ENCODE results near the gene IRX6. TPM values are rescaled to one million over a fixed set of nuclear protein-coding genes. Genes with fewer than 3 reads are reported as not detected.

Gene IRX6
- total RNA-seq, 1 donor from 2014 or later: not detected

- Histone ChIP-seq H3K27ac (no peak overlapping the region), H3K36me3 (no peaks in the 10 kb centered on the region), H3F3A (ENCODE audit: low read depth) (no peaks in the 10 kb centered on the region), H3K27me3 (peaks cover 52% of the 10 kb centered on the region), H2AFZ (replicated peaks) (no peak overlapping the region), H3K79me2 (ENCODE audit: low read depth) (no peaks in the 10 kb centered on the region), H3K4me3 (no peak overlapping the region), H3K9me3 (ENCODE audit: low read depth) (no peaks in the 10 kb centered on the region), H3K4me1 (no peaks in the 10 kb centered on the region), H3K9ac (no peak overlapping the region), H3K4me2 (no peak overlapping the region), H4K20me1 (ENCODE audit: low read depth) (no peaks in the 10 kb centered on the region)
- Mint-ChIP-seq H3K4me1 (no peaks in the 10 kb centered on the region), H3K9me3 (no peaks in the 10 kb centered on the region), H3K4me3 (no peak overlapping the region), H3K36me3 (no peaks in the 10 kb centered on the region), H3K27ac (no peak overlapping the region), H3K27me3 (ENCODE audit: insufficient read depth, low read depth) (peaks cover 4% of the 10 kb centered on the region)
- DNase-seq (ENCODE audit: low spot score): no peak
- no peak for TF ChIP-seq CTCF (IDR thresholded peaks at IDR 0.05)
- no peak for TF ChIP-seq EZH2phosphoT487 (IDR thresholded peaks at IDR 0.05)
- no peak for TF ChIP-seq EZH2 (IDR thresholded peaks at IDR 0.05)
Measured at GRCh38 chr16:55341681-55342080, 17.7 kb downstream of the IRX6 start.

GRCh38 chr16:55346475-55346874 lies 22.5 kb downstream of the IRX6 start:
- no peaks in the 10 kb centered on the region for H3K36me3 ChIP-seq
- Mint-ChIP-seq H3K9me3 (no peaks in the 10 kb centered on the region), H3K4me3 (no peak overlapping the region), H3K27me3 (ENCODE audit: insufficient read depth, low read depth) (peaks cover 2% of the 10 kb centered on the region), H3K4me1 (no peaks in the 10 kb centered on the region), H3K36me3 (no peaks in the 10 kb centered on the region), H3K27ac (no peak overlapping the region)
- H3F3A ChIP-seq (ENCODE audit: low read depth): no peaks in the 10 kb centered on the region
- no peaks in the 10 kb centered on the region for H3K9me3 ChIP-seq (ENCODE audit: low read depth)
- no peaks in the 10 kb centered on the region for H4K20me1 ChIP-seq (ENCODE audit: low read depth)
- no peak overlapping the region for H3K4me3 ChIP-seq
- H2AFZ ChIP-seq (replicated peaks): no peak overlapping the region
- no peak overlapping the region for H3K27ac ChIP-seq
- peaks cover 17% of the 10 kb centered on the region for H3K27me3 ChIP-seq
- no peak for TF ChIP-seq EZH2 (IDR thresholded peaks at IDR 0.05)
- TF ChIP-seq EZH2phosphoT487 (IDR thresholded peaks at IDR 0.05): no peak
- H3K9ac ChIP-seq: no peak overlapping the region
- DNase-seq (ENCODE audit: low spot score): no peak
- no peak overlapping the region for H3K4me2 ChIP-seq
- no peaks in the 10 kb centered on the region for H3K79me2 ChIP-seq (ENCODE audit: low read depth)
- H3K4me1 ChIP-seq: no peaks in the 10 kb centered on the region

DNA sequence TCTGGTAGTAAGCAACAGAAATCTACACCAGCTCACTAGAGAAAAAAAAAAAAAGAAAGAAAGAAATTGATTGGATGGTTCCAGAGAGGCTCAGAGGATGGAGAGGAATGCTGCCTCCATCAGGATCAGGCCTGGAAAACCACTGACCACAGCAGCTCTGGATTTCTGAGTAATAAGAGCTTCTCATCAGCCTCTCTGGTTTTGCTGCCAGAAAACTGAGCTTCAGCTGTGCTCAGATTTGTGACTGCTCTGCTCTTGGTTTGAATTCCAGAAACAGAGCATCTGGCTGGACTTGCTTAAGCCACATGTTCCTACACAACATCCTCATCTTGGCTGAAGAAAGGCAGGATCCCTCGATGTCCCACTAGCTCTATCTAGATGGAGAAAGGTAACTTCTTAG lies 25.9 kb downstream of the IRX6 start:
- Mint-ChIP-seq H3K36me3 (no peaks in the 10 kb centered on the region), H3K4me1 (no peaks in the 10 kb centered on the region), H3K4me3 (no peak overlapping the region), H3K27ac (no peak overlapping the region), H3K9me3 (no peaks in the 10 kb centered on the region), H3K27me3 (ENCODE audit: insufficient read depth, low read depth) (no peaks in the 10 kb centered on the region)
- H3K79me2 ChIP-seq (ENCODE audit: low read depth): no peaks in the 10 kb centered on the region
- H2AFZ ChIP-seq (replicated peaks): no peak overlapping the region
- TF ChIP-seq EZH2phosphoT487 (IDR thresholded peaks at IDR 0.05): no peak
- TF ChIP-seq CTCF (IDR thresholded peaks at IDR 0.05): no peak
- no peak for TF ChIP-seq EZH2 (IDR thresholded peaks at IDR 0.05)
- H3K36me3 ChIP-seq: no peaks in the 10 kb centered on the region
- no peaks in the 10 kb centered on the region for H3K9me3 ChIP-seq (ENCODE audit: low read depth)
- no peak overlapping the region for H3K27ac ChIP-seq
- no peaks in the 10 kb centered on the region for H3K27me3 ChIP-seq
- no peaks in the 10 kb centered on the region for H3F3A ChIP-seq (ENCODE audit: low read depth)
- no peaks in the 10 kb centered on the region for H4K20me1 ChIP-seq (ENCODE audit: low read depth)
- H3K4me2 ChIP-seq: no peak overlapping the region
- no peaks in the 10 kb centered on the region for H3K4me1 ChIP-seq
- H3K4me3 ChIP-seq: no peak overlapping the region
- H3K9ac ChIP-seq: no peak overlapping the region
- DNase-seq (ENCODE audit: low spot score): no peak

- H3K9ac ChIP-seq: no peak overlapping the region
- Mint-ChIP-seq H3K36me3 (no peaks in the 10 kb centered on the region), H3K9me3 (no peaks in the 10 kb centered on the region), H3K4me3 (no peak overlapping the region), H3K4me1 (no peaks in the 10 kb centered on the region), H3K27me3 (ENCODE audit: insufficient read depth, low read depth) (no peaks in the 10 kb centered on the region), H3K27ac (no peak overlapping the region)
- H3K27ac ChIP-seq: no peak overlapping the region
- no peak overlapping the region for H3K4me3 ChIP-seq
- no peak for TF ChIP-seq CTCF (IDR thresholded peaks at IDR 0.05)
- TF ChIP-seq EZH2phosphoT487 (IDR thresholded peaks at IDR 0.05): no peak
- no peak for TF ChIP-seq EZH2 (IDR thresholded peaks at IDR 0.05)
- H4K20me1 ChIP-seq (ENCODE audit: low read depth): no peaks in the 10 kb centered on the region
- no peaks in the 10 kb centered on the region for H3K4me1 ChIP-seq
- H2AFZ ChIP-seq (replicated peaks): no peak overlapping the region
- no peaks in the 10 kb centered on the region for H3K9me3 ChIP-seq (ENCODE audit: low read depth)
- H3F3A ChIP-seq (ENCODE audit: low read depth): no peaks in the 10 kb centered on the region
- H3K36me3 ChIP-seq: no peaks in the 10 kb centered on the region
- no peaks in the 10 kb centered on the region for H3K79me2 ChIP-seq (ENCODE audit: low read depth)
- H3K27me3 ChIP-seq: peaks cover 4% of the 10 kb centered on the region
- DNase-seq (ENCODE audit: low spot score): no peak
- H3K4me2 ChIP-seq: no peak overlapping the region
Measured at GRCh38 chr16:55350984-55351383, 27.0 kb downstream of the IRX6 start.
